PC-9 (cell line): Measurements from ENCODE around the gene GALNT16.

Source experiments
- EZH2 ChIP-seq: fragments of 200-600 bp; sonication (generic); IDR thresholded peaks from 2 replicates; pipeline ENCODE4 v1.8.0; 2017; ENCODE audit warnings: antibody characterized with exemption, low read depth
- TF ChIP-seq, protein P1 (sequence below): fragments of 200-600 bp; sonication (generic); conservative IDR thresholded peaks from 2 replicates; pipeline ENCODE4 v1.6.1; 2017; ENCODE audit warnings: mixed run types, antibody characterized with exemption, mild to moderate bottlenecking, moderate library complexity

DNA sequence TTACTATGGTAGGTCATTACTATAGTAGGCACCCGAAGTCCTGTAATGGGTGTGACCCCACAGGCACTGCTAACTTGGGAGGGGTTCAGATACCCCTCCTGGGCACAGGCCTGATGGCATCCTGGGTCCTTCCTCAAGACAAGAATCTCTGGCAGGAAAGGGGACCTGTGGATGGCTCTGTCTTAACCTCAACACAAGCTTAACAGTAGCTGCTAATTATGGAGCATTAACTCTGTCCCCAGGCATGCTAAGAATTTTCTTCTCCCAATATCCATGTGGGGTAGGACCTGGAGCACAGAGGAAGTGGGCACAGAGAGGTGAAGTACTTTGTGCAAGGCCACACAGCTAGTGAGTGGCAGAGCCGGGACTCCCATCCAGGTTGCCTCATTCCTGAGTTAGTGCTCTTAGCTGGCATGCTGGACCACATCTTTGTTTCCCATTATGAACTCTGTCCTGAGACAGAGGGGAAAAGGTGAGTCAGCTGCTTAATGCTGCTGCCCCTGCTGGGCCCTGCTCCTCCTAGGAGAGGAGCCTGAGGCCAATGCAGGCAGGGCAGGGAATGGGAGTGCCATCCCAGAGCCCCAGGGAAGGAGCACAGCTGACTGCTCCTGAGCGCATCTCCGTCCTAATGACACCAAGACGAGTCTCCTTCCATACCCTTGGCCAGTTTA lies 32.1 kb downstream of the GALNT16 start:
- TF ChIP-seq, protein P1, sequence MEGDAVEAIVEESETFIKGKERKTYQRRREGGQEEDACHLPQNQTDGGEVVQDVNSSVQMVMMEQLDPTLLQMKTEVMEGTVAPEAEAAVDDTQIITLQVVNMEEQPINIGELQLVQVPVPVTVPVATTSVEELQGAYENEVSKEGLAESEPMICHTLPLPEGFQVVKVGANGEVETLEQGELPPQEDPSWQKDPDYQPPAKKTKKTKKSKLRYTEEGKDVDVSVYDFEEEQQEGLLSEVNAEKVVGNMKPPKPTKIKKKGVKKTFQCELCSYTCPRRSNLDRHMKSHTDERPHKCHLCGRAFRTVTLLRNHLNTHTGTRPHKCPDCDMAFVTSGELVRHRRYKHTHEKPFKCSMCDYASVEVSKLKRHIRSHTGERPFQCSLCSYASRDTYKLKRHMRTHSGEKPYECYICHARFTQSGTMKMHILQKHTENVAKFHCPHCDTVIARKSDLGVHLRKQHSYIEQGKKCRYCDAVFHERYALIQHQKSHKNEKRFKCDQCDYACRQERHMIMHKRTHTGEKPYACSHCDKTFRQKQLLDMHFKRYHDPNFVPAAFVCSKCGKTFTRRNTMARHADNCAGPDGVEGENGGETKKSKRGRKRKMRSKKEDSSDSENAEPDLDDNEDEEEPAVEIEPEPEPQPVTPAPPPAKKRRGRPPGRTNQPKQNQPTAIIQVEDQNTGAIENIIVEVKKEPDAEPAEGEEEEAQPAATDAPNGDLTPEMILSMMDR = no peak
- TF ChIP-seq EZH2 = no peak
